ENCODE data around the gene NRP2.

NRP2 gene

GRCh38 chr2:205650450-205650849 lies 31.9 kb upstream of the NRP2 start:
- Histone ChIP-seq H3F3A (ENCODE audit: control insufficient read depth, insufficient read depth) (no peaks in the 10 kb centered on the region), H3K9me3 (ENCODE audit: control insufficient read depth, insufficient read depth, low read length) (no peaks in the 10 kb centered on the region), H3K4me2 (ENCODE audit: low read length) (no peak overlapping the region), H3K4me1 (ENCODE audit: control insufficient read depth, low read length) (no peaks in the 10 kb centered on the region), H3K4me3 (ENCODE audit: low read length) (no peak overlapping the region), H4K20me1 (ENCODE audit: control insufficient read depth, insufficient read depth, low read depth, low read length) (no peaks in the 10 kb centered on the region), H3K27me3 (ENCODE audit: control insufficient read depth, low read length) (0 out of 2 replicates have a peak, but pooled peaks cover 2% of the 10 kb centered on the region), H3K27ac (ENCODE audit: low read depth, low read length) (no peak overlapping the region), H3K9me2 (replicated peaks; ENCODE audit: control insufficient read depth, low read length) (no peaks in the 10 kb centered on the region), H3K79me2 (ENCODE audit: control insufficient read depth, low read length) (no peaks in the 10 kb centered on the region), H3K36me3 (ENCODE audit: control insufficient read depth, low read length) (no peaks in the 10 kb centered on the region)
- TF ChIP-seq CTCF (IDR thresholded peaks at IDR 0.05; ENCODE audit: low read depth, low read length, poor library complexity, severe bottlenecking) (no peak), EZH2phosphoT487 (IDR thresholded peaks at IDR 0.05; ENCODE audit: borderline replicate concordance, low read length) (no peak)

- Histone ChIP-seq H3K9me2 (replicated peaks; ENCODE audit: control insufficient read depth, low read length) (no peaks in the 10 kb centered on the region), H3K9me3 (ENCODE audit: control insufficient read depth, insufficient read depth, low read length) (no peaks in the 10 kb centered on the region), H4K20me1 (ENCODE audit: control insufficient read depth, insufficient read depth, low read depth, low read length) (no peaks in the 10 kb centered on the region), H3K4me1 (ENCODE audit: control insufficient read depth, low read length) (no peaks in the 10 kb centered on the region), H3K27me3 (ENCODE audit: control insufficient read depth, low read length) (0 out of 2 replicates have a peak, but pooled peaks cover 2% of the 10 kb centered on the region), H3K79me2 (ENCODE audit: control insufficient read depth, low read length) (no peaks in the 10 kb centered on the region), H3K4me2 (ENCODE audit: low read length) (no peak overlapping the region), H3K36me3 (ENCODE audit: control insufficient read depth, low read length) (no peaks in the 10 kb centered on the region), H3K27ac (ENCODE audit: low read depth, low read length) (no peak overlapping the region), H3F3A (ENCODE audit: control insufficient read depth, insufficient read depth) (no peaks in the 10 kb centered on the region), H3K4me3 (ENCODE audit: low read length) (no peak overlapping the region)
- TF ChIP-seq CTCF (IDR thresholded peaks at IDR 0.05; ENCODE audit: low read depth, low read length, poor library complexity, severe bottlenecking) (no peak), EZH2phosphoT487 (IDR thresholded peaks at IDR 0.05; ENCODE audit: borderline replicate concordance, low read length) (no peak)
Observed at GRCh38 chr2:205650931-205651330, 31.4 kb upstream of the NRP2 start.

GRCh38 chr2:205651719-205652118 lies 30.6 kb upstream of the NRP2 start:
- no peak overlapping the region for H3K4me3 ChIP-seq (ENCODE audit: low read length)
- H3K27me3 ChIP-seq (ENCODE audit: control insufficient read depth, low read length) = 0 out of 2 replicates have a peak, but pooled peaks cover 2% of the 10 kb centered on the region
- no peaks in the 10 kb centered on the region for H4K20me1 ChIP-seq (ENCODE audit: control insufficient read depth, insufficient read depth, low read depth, low read length)
- H3F3A ChIP-seq (ENCODE audit: control insufficient read depth, insufficient read depth) = no peaks in the 10 kb centered on the region
- no peak overlapping the region for H3K27ac ChIP-seq (ENCODE audit: low read depth, low read length)
- H3K79me2 ChIP-seq (ENCODE audit: control insufficient read depth, low read length) = no peaks in the 10 kb centered on the region
- no peak overlapping the region for H3K4me2 ChIP-seq (ENCODE audit: low read length)
- H3K36me3 ChIP-seq (ENCODE audit: control insufficient read depth, low read length) = no peaks in the 10 kb centered on the region
- TF ChIP-seq EZH2phosphoT487 (IDR thresholded peaks at IDR 0.05; ENCODE audit: borderline replicate concordance, low read length) = no peak
- no peak for TF ChIP-seq CTCF (IDR thresholded peaks at IDR 0.05; ENCODE audit: low read depth, low read length, poor library complexity, severe bottlenecking)
- no peaks in the 10 kb centered on the region for H3K9me3 ChIP-seq (ENCODE audit: control insufficient read depth, insufficient read depth, low read length)
- H3K4me1 ChIP-seq (ENCODE audit: control insufficient read depth, low read length) = no peaks in the 10 kb centered on the region
- H3K9me2 ChIP-seq (replicated peaks; ENCODE audit: control insufficient read depth, low read length) = no peaks in the 10 kb centered on the region

Measured in DOHH2 (cell line).